Measurements from ENCODE around the gene HOXA9.
A peak's percentile ranks its signal among the peaks of the same experiment; 100 is the strongest.

HOXA9 gene

GRCh38 chr7:27132978-27133377 is 32.4 kb downstream of the HOXA9 start (continued):
- TF ChIP-seq, protein P1, sequence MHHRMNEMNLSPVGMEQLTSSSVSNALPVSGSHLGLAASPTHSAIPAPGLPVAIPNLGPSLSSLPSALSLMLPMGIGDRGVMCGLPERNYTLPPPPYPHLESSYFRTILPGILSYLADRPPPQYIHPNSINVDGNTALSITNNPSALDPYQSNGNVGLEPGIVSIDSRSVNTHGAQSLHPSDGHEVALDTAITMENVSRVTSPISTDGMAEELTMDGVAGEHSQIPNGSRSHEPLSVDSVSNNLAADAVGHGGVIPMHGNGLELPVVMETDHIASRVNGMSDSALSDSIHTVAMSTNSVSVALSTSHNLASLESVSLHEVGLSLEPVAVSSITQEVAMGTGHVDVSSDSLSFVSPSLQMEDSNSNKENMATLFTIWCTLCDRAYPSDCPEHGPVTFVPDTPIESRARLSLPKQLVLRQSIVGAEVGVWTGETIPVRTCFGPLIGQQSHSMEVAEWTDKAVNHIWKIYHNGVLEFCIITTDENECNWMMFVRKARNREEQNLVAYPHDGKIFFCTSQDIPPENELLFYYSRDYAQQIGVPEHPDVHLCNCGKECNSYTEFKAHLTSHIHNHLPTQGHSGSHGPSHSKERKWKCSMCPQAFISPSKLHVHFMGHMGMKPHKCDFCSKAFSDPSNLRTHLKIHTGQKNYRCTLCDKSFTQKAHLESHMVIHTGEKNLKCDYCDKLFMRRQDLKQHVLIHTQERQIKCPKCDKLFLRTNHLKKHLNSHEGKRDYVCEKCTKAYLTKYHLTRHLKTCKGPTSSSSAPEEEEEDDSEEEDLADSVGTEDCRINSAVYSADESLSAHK (tag by site-specific recombination; IDR thresholded peaks at IDR 0.05): peak; percentile 64
- TF ChIP-seq ZNF558 (tag by site-specific recombination; IDR thresholded peaks at IDR 0.05) (no peak), PRDM1 (tag by site-specific recombination; IDR thresholded peaks at IDR 0.05) (no peak), SCRT1 (tag by site-specific recombination; IDR thresholded peaks at IDR 0.05; ENCODE audit: borderline replicate concordance) (no peak), ZNF548 (tag by site-specific recombination; IDR thresholded peaks at IDR 0.05) (no peak), ZNF274 (IDR thresholded peaks at IDR 0.05; ENCODE audit: low read length) (no peak), ZNF274 (tag by site-specific recombination; IDR thresholded peaks at IDR 0.05; ENCODE audit: borderline replicate concordance) (no peak), ZBTB1 (tag by site-specific recombination; IDR thresholded peaks at IDR 0.05) (no peak), REPIN1 (tag by site-specific recombination; IDR thresholded peaks at IDR 0.05; ENCODE audit: low read depth) (no peak), ZNF626 (tag by site-specific recombination; IDR thresholded peaks at IDR 0.05) (no peak)

DNA sequence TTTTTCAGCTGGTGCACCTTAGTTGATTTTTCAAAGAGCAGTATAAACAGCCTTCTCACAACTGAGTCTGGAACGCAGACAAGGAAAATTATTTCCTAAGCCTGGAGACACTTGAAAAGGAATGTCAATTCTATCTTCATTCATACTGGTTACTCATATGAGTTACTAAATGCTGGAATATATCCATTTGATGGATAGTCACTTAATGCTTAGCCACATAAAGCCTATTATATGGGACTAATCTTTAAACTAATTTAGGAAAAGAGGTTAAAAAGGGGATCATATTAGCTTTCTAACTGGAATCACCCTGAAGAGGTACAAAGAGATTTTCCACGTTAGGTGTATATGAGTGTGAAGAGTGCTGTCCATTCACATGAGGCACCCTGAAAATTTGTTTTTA is 33.1 kb downstream of the HOXA9 start:
- ChIA-PET POLR2A (interaction anchor here (0.6 to 2.2 kb wide), 5 partner anchors 18 to 860 kb away, joined by 3 to 29 read pairs (median 6); partner anchors contain the start of gene HOXA1), CTCF (interaction anchor here (0.6 to 2.7 kb wide), 9 partner anchors 9 to 348 kb away, joined by 3 to 12 read pairs (median 5); partner anchors contain the start of genes HOXA1 and HOXA5)
- TF ChIP-seq FEZF1 (tag by site-specific recombination; IDR thresholded peaks at IDR 0.05): peak; percentile 55; the same call in 1 of the 2 replicates
- TF ChIP-seq PRDM6 (tag by site-specific recombination; IDR thresholded peaks at IDR 0.05): peak; percentile 79
- no peak for TF ChIP-seq ZBTB1 (tag by site-specific recombination; IDR thresholded peaks at IDR 0.05)
- peak overlapping the region; percentile 8; the same call in 1 of the 2 replicates for H3K27ac ChIP-seq (ENCODE audit: extremely low read depth, low read depth, low read length)
- H3K4me1 ChIP-seq (ENCODE audit: control insufficient read depth, insufficient read depth, low read length): peaks cover 76% of the 10 kb centered on the region
- peaks cover 5 to 12% of the 10 kb centered on the region in 2 experiments; a peak in 1 of 3 replicates for H3K36me3 ChIP-seq (ENCODE audit: control insufficient read depth in 2 of 2, insufficient read depth in 1 of 2, low read length in 2 of 2)
- no peak overlapping the region for H3K4me3 ChIP-seq (ENCODE audit: low read depth, low read length)
- no peaks in the 10 kb centered on the region for H3K9me3 ChIP-seq (ENCODE audit: control insufficient read depth, insufficient read depth, low read depth, low read length)

DNA sequence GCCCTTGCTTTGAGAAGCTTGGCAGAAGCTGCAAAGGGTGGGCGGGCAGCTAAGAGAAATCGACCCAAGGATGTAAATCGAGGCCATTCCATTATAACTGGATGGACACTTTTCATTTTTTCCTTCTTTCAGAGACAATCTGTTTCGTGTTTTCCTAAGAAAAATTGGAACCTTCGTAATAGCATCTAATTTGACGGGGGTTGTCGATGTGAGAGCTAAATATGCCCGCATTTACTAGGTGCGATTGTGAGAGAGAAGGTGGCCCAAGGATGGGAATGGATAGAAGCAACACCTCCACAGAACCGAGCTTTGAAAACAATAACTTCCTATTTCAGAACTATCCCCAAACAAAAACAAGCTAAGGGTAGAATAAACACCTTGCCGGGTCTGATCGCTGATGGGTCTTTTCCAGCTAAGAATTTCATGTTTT is 33.9 kb downstream of the HOXA9 start:
- Histone ChIP-seq H3K4me1 (ENCODE audit: control insufficient read depth, insufficient read depth, low read length) (peaks cover 77% of the 10 kb centered on the region), H3K36me3 (ENCODE audit: control insufficient read depth in 2 of 2, insufficient read depth in 1 of 2, low read length in 2 of 2) (peaks cover 5 to 12% of the 10 kb centered on the region in 2 experiments; a peak in 1 of 3 replicates), H3K4me3 (ENCODE audit: low read depth, low read length) (peak overlapping the region; percentile 45), H3K27ac (ENCODE audit: extremely low read depth, low read depth, low read length) (peak overlapping the region; percentile 100), H3K9me3 (ENCODE audit: control insufficient read depth, insufficient read depth, low read depth, low read length) (no peaks in the 10 kb centered on the region)
- ChIA-PET POLR2A (interaction anchor here (0.6 to 2.2 kb wide), 13 partner anchors 12 to 859 kb away, joined by 3 to 29 read pairs (median 5); partner anchors contain the start of genes HOXA1, HOXA5, HOXA7 and SKAP2), CTCF (interaction anchor here (0.8 to 2.7 kb wide), 10 partner anchors 9 to 279 kb away, joined by 3 to 12 read pairs (median 6); partner anchors contain the start of genes HOXA1 and HOXA5)
- TF ChIP-seq ZNF366 (tag by site-specific recombination; conservative IDR thresholded peaks at IDR 0.05) (peak; percentile 64; the same call in 1 of the 2 replicates), ZBTB17 (tag by site-specific recombination; IDR thresholded peaks at IDR 0.05) (peak; percentile 68), ZNF248 (tag by site-specific recombination; IDR thresholded peaks at IDR 0.05) (no peak), ZNF354C (tag by site-specific recombination; IDR thresholded peaks at IDR 0.05; ENCODE audit: borderline replicate concordance, low read depth) (no peak), ZBTB49 (tag by site-specific recombination; IDR thresholded peaks at IDR 0.05; ENCODE audit: low read depth) (no peak), ZBTB10 (tag by site-specific recombination; IDR thresholded peaks at IDR 0.05) (no peak), PRDM6 (tag by site-specific recombination; IDR thresholded peaks at IDR 0.05) (peak; percentile 68)
